ENCODE measurements around the gene POU5F1.

DNA sequence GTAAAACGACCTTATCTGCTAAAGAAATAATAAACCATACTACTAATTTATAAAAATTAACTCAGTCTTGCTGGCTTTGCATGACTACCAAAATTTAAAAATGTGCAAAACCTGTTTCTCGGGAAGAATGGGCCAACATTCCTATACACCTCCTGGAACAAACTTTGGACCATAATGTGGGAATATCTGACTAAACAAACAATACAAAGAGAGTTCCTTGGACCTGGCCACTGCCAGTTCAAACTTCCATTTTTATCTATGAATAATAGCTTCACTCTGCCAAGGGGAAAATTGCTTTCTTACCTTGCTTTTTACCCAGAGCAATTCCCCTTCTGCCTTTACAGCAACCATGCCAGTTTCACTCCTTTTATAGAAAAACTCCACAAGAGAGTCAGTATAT is 38.7 kb upstream of the POU5F1 start:
- TF ChIP-seq SMC3 (IDR thresholded peaks at IDR 0.05) (no peak), POLR2A (IDR thresholded peaks at IDR 0.05; ENCODE audit: low read length) (no peak), HOXA7 (CRISPR knock-in tag; IDR thresholded peaks at IDR 0.05) (no peak), RFX5 (IDR thresholded peaks at IDR 0.05) (no peak), SREBF2 (IDR thresholded peaks at IDR 0.05) (no peak), ZNF302 (CRISPR knock-in tag; IDR thresholded peaks at IDR 0.05) (no peak), BHLHE40 (IDR thresholded peaks at IDR 0.05; ENCODE audit: low read depth, low read length) (no peak), RARB (CRISPR knock-in tag; IDR thresholded peaks at IDR 0.05) (no peak), MAZ (IDR thresholded peaks at IDR 0.05; ENCODE audit: borderline replicate concordance, low read depth, low read length) (no peak), ZFP36 (IDR thresholded peaks at IDR 0.05; ENCODE audit: borderline replicate concordance, partially characterized antibody) (no peak)
- TF ChIP-seq, protein P1, sequence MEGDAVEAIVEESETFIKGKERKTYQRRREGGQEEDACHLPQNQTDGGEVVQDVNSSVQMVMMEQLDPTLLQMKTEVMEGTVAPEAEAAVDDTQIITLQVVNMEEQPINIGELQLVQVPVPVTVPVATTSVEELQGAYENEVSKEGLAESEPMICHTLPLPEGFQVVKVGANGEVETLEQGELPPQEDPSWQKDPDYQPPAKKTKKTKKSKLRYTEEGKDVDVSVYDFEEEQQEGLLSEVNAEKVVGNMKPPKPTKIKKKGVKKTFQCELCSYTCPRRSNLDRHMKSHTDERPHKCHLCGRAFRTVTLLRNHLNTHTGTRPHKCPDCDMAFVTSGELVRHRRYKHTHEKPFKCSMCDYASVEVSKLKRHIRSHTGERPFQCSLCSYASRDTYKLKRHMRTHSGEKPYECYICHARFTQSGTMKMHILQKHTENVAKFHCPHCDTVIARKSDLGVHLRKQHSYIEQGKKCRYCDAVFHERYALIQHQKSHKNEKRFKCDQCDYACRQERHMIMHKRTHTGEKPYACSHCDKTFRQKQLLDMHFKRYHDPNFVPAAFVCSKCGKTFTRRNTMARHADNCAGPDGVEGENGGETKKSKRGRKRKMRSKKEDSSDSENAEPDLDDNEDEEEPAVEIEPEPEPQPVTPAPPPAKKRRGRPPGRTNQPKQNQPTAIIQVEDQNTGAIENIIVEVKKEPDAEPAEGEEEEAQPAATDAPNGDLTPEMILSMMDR (IDR thresholded peaks at IDR 0.05): no peak
- TF ChIP-seq, protein P2, sequence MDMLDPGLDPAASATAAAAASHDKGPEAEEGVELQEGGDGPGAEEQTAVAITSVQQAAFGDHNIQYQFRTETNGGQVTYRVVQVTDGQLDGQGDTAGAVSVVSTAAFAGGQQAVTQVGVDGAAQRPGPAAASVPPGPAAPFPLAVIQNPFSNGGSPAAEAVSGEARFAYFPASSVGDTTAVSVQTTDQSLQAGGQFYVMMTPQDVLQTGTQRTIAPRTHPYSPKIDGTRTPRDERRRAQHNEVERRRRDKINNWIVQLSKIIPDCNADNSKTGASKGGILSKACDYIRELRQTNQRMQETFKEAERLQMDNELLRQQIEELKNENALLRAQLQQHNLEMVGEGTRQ (IDR thresholded peaks at IDR 0.05): no peak
